Measurements from ENCODE around the gene ATXN2L. TPM values are rescaled to one million over a fixed set of nuclear protein-coding genes. Genes with fewer than 3 reads are reported as not detected.

The ATXN2L gene
- total and polyA plus RNA-seq, 2 experiments from 2014 or later, result 134 to 192 TPM

DNA sequence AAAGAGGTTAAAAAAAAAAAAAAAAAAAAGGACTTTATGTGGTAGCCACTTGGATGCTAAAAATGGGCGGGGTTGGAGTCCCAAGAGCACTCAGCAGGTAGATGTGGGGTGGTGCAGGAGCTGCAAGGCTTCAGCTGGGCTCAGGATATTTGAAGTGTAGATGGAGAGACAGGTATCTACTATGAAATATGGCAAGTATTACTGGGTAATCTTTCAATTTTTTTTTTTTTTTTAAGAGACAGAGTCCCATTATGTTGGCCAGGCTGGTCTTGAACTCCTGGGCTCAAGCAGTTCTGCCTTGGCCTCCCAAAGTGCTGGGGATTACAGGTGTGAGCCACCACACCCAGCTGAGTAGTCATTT, 15.7 kb downstream of the ATXN2L start:
- peaks cover 26% of the 10 kb centered on the region for H3K36me3 ChIP-seq (ENCODE audit: insufficient read depth)
- Mint-ChIP-seq H3K9me3 (peaks cover 3% of the 10 kb centered on the region; the same call in 2 of the 3 replicates), H3K4me3 (no peak overlapping the region)

GRCh38 chr16:28839004-28839639, 16.3 kb downstream of the ATXN2L start:
- Mint-ChIP-seq H3K4me3 (no peak overlapping the region), H3K4me1 (no peaks in the 10 kb centered on the region; the same call in 2 of the 3 replicates)

More for the DNA sequence above, 15.7 kb downstream of the ATXN2L start:
- no peak overlapping the region for H3K27ac ChIP-seq (ENCODE audit: low read depth)
- no peaks in the 10 kb centered on the region for H3K9me2 ChIP-seq (ENCODE audit: insufficient read depth)
- peaks cover 24% of the 10 kb centered on the region for H3F3A ChIP-seq (replicated peaks; ENCODE audit: low read depth)
- H4K20me1 ChIP-seq (replicated peaks; ENCODE audit: insufficient read depth), result peaks cover 7% of the 10 kb centered on the region; the same call in 1 of the 2 replicates
- H2AFZ ChIP-seq, result no peak overlapping the region
- TF ChIP-seq ZNF114 (CRISPR knock-in tag; IDR thresholded peaks at IDR 0.05) (no peak), EZH2 (IDR thresholded peaks at IDR 0.05; ENCODE audit: low read depth, unreplicated experiment) (no peak), CTCF (conservative IDR thresholded peaks at IDR 0.05; ENCODE audit: low read depth in 2 of 2) (no peak)
- no peaks in the 10 kb centered on the region; the same call in 2 of the 3 replicates for H3K4me1 Mint-ChIP-seq
- H3K4me3 ChIP-seq, result no peak overlapping the region
- H3K4me1 ChIP-seq (ENCODE audit: insufficient read depth), result no peaks in the 10 kb centered on the region
- peaks cover 85% of the 10 kb centered on the region for H3K36me3 Mint-ChIP-seq (ENCODE audit: low read depth)
- H3K27me3 Mint-ChIP-seq (ENCODE audit: insufficient read depth, low read depth, poor library complexity), result peaks cover 15% of the 10 kb centered on the region
- H3K27me3 ChIP-seq (ENCODE audit: insufficient read depth), result no peaks in the 10 kb centered on the region
- DNase-seq (ENCODE audit: low spot score) (no peak), ATAC-seq (no peak)
- H3K79me2 ChIP-seq (replicated peaks; ENCODE audit: insufficient read depth), result no peaks in the 10 kb centered on the region
- H3K27ac Mint-ChIP-seq, result no peak overlapping the region
- no peak overlapping the region for H3K4me2 ChIP-seq

More at GRCh38 chr16:28839004-28839639, 16.3 kb downstream of the ATXN2L start:
- Mint-ChIP-seq H3K9me3 (peaks cover 3% of the 10 kb centered on the region; the same call in 2 of the 3 replicates), H3K27ac (peak overlapping the region; percentile 65; the same call in 1 of the 2 replicates), H3K27me3 (ENCODE audit: insufficient read depth, low read depth, poor library complexity) (peaks cover 13% of the 10 kb centered on the region), H3K36me3 (ENCODE audit: low read depth) (peaks cover 85% of the 10 kb centered on the region)
- Histone ChIP-seq H3K4me3 (no peak overlapping the region), H3K36me3 (ENCODE audit: insufficient read depth) (peaks cover 24% of the 10 kb centered on the region), H3F3A (replicated peaks; ENCODE audit: low read depth) (peaks cover 27% of the 10 kb centered on the region), H3K79me2 (replicated peaks; ENCODE audit: insufficient read depth) (no peaks in the 10 kb centered on the region), H3K9me2 (ENCODE audit: insufficient read depth) (no peaks in the 10 kb centered on the region), H3K4me2 (no peak overlapping the region), H4K20me1 (replicated peaks; ENCODE audit: insufficient read depth) (peaks cover 7% of the 10 kb centered on the region; the same call in 1 of the 2 replicates), H2AFZ (no peak overlapping the region), H3K4me1 (ENCODE audit: insufficient read depth) (no peaks in the 10 kb centered on the region), H3K27me3 (ENCODE audit: insufficient read depth) (no peaks in the 10 kb centered on the region), H3K27ac (ENCODE audit: low read depth) (peak overlapping the region; percentile 80; the same call in 1 of the 2 replicates)
- TF ChIP-seq EZH2phosphoT487 (IDR thresholded peaks at IDR 0.05; ENCODE audit: unreplicated experiment) (no peak), POLR2AphosphoS5 (IDR thresholded peaks at IDR 0.05; ENCODE audit: low read depth) (no peak), STAT1 (IDR thresholded peaks at IDR 0.05; ENCODE audit: unreplicated experiment) (no peak), ETS1 (IDR thresholded peaks at IDR 0.05) (no peak), CREB1 (CRISPR knock-in tag; IDR thresholded peaks at IDR 0.05; ENCODE audit: low read depth) (no peak), EZH2 (IDR thresholded peaks at IDR 0.05; ENCODE audit: low read depth, unreplicated experiment) (no peak)
- TF ChIP-seq, protein P1, sequence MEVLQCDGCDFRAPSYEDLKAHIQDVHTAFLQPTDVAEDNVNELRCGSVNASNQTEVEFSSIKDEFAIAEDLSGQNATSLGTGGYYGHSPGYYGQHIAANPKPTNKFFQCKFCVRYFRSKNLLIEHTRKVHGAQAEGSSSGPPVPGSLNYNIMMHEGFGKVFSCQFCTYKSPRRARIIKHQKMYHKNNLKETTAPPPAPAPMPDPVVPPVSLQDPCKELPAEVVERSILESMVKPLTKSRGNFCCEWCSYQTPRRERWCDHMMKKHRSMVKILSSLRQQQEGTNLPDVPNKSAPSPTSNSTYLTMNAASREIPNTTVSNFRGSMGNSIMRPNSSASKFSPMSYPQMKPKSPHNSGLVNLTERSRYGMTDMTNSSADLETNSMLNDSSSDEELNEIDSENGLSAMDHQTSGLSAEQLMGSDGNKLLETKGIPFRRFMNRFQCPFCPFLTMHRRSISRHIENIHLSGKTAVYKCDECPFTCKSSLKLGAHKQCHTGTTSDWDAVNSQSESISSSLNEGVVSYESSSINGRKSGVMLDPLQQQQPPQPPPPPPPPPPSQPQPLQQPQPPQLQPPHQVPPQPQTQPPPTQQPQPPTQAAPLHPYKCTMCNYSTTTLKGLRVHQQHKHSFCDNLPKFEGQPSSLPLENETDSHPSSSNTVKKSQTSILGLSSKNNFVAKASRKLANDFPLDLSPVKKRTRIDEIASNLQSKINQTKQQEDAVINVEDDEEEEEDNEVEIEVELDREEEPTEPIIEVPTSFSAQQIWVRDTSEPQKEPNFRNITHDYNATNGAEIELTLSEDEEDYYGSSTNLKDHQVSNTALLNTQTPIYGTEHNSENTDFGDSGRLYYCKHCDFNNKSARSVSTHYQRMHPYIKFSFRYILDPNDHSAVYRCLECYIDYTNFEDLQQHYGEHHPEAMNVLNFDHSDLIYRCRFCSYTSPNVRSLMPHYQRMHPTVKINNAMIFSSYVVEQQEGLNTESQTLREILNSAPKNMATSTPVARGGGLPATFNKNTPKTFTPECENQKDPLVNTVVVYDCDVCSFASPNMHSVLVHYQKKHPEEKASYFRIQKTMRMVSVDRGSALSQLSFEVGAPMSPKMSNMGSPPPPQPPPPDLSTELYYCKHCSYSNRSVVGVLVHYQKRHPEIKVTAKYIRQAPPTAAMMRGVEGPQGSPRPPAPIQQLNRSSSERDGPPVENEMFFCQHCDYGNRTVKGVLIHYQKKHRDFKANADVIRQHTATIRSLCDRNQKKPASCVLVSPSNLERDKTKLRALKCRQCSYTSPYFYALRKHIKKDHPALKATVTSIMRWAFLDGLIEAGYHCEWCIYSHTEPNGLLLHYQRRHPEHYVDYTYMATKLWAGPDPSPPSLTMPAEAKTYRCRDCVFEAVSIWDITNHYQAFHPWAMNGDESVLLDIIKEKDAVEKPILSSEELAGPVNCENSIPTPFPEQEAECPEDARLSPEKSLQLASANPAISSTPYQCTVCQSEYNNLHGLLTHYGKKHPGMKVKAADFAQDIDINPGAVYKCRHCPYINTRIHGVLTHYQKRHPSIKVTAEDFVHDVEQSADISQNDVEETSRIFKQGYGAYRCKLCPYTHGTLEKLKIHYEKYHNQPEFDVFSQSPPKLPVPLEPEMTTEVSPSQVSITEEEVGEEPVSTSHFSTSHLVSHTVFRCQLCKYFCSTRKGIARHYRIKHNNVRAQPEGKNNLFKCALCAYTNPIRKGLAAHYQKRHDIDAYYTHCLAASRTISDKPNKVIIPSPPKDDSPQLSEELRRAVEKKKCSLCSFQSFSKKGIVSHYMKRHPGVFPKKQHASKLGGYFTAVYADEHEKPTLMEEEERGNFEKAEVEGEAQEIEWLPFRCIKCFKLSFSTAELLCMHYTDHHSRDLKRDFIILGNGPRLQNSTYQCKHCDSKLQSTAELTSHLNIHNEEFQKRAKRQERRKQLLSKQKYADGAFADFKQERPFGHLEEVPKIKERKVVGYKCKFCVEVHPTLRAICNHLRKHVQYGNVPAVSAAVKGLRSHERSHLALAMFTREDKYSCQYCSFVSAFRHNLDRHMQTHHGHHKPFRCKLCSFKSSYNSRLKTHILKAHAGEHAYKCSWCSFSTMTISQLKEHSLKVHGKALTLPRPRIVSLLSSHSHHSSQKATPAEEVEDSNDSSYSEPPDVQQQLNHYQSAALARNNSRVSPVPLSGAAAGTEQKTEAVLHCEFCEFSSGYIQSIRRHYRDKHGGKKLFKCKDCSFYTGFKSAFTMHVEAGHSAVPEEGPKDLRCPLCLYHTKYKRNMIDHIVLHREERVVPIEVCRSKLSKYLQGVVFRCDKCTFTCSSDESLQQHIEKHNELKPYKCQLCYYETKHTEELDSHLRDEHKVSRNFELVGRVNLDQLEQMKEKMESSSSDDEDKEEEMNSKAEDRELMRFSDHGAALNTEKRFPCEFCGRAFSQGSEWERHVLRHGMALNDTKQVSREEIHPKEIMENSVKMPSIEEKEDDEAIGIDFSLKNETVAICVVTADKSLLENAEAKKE (CRISPR knock-in tag; IDR thresholded peaks at IDR 0.05), result no peak
- ATAC-seq, result no peak
- DNase-seq (ENCODE audit: low spot score), result no peak

All from GM23338 (cell line).